ENCODE data around the gene GMIP.

GMIP gene

GRCh38 chr19:19651076-19651475 lies 7.6 kb upstream of the GMIP start:
- ATAC-seq (no peak), DNase-seq (no peak)
- Mint-ChIP-seq H3K4me3 (no peak overlapping the region), H3K27ac (no peak overlapping the region), H3K9me3 (no peaks in the 10 kb centered on the region), H3K4me1 (peaks cover 18% of the 10 kb centered on the region), H3K27me3 (no peaks in the 10 kb centered on the region)

GRCh38 chr19:19650331-19650730 lies 6.9 kb upstream of the GMIP start:
- H3K4me3 Mint-ChIP-seq: no peak overlapping the region
- ATAC-seq (no peak), DNase-seq (no peak)
- H3K9me3 Mint-ChIP-seq: no peaks in the 10 kb centered on the region
- peak overlapping the region; percentile 80 to 82 for H3K27ac Mint-ChIP-seq
- no peaks in the 10 kb centered on the region for H3K27me3 Mint-ChIP-seq
- H3K4me1 Mint-ChIP-seq: peaks cover 18% of the 10 kb centered on the region

- DNase-seq (no peak), ATAC-seq (no peak)
- Mint-ChIP-seq H3K4me3 (no peak overlapping the region), H3K27ac (no peak overlapping the region), H3K9me3 (no peaks in the 10 kb centered on the region), H3K27me3 (no peaks in the 10 kb centered on the region), H3K4me1 (peaks cover 18% of the 10 kb centered on the region)
Measured at GRCh38 chr19:19649580-19649995, 6.1 kb upstream of the GMIP start.

- DNase-seq (no peak), ATAC-seq (no peak)
- Mint-ChIP-seq H3K4me1 (peaks cover 22% of the 10 kb centered on the region), H3K9me3 (no peaks in the 10 kb centered on the region), H3K27ac (no peak overlapping the region), H3K27me3 (no peaks in the 10 kb centered on the region), H3K4me3 (no peak overlapping the region)
Measured at GRCh38 chr19:19649155-19649554, 5.7 kb upstream of the GMIP start.

- Mint-ChIP-seq H3K4me1 (peaks cover 22% of the 10 kb centered on the region), H3K4me3 (no peak overlapping the region), H3K27ac (no peak overlapping the region), H3K27me3 (no peaks in the 10 kb centered on the region), H3K9me3 (no peaks in the 10 kb centered on the region)
- ATAC-seq (no peak), DNase-seq (no peak)
Measured at GRCh38 chr19:19647037-19647835, 3.8 kb upstream of the GMIP start.

DNA sequence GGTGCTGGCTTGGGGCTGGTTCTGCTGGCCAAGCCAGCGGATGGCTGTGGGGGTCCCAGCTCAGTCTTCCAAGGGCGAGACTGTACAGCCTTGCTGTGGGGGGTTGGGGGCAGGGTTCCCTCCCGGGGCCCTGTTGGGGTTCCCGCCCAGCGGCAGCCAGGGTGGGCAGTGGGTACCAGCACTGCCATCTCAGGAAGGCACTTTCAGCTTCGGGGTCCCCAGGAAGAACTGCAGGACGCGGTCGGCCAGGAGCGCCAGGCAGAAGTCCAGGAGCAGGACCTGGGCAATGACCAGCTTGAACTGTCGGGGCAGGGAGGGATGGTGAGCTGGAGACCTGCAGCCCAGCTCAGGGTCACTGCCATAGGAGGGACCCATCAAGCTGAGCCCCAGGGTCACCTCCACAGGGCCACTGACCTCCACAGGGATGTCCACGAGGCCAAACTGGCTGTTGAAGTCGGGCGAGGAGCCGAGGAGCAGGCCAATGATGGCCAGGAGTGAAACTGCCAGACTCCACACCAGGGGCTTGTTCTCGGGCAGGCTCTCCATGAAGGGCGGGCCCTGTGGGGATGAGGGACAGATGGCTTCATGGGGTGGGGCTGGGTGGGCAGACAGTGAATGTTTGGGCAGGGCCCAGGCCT lies 1.9 kb upstream of the GMIP start:
- ATAC-seq (no peak), DNase-seq (no peak)
- no peak overlapping the region for H3K4me3 Mint-ChIP-seq
- no peaks in the 10 kb centered on the region for H3K9me3 Mint-ChIP-seq
- H3K4me1 Mint-ChIP-seq: peaks cover 26% of the 10 kb centered on the region
- H3K27me3 Mint-ChIP-seq: no peaks in the 10 kb centered on the region
- peak overlapping the region in 1 of 2 donors; percentile 59 for H3K27ac Mint-ChIP-seq

- H3K9me3 Mint-ChIP-seq: no peaks in the 10 kb centered on the region
- peak overlapping the region; percentile 99 to 100 for H3K4me3 Mint-ChIP-seq
- peaks cover 30% of the 10 kb centered on the region for H3K4me1 Mint-ChIP-seq
- no peaks in the 10 kb centered on the region for H3K27me3 Mint-ChIP-seq
- H3K27ac Mint-ChIP-seq: peak overlapping the region; percentile 96 to 99
- DNase-seq (no peak), ATAC-seq (no peak)
Measured at GRCh38 chr19:19644054-19644388, 564 bp upstream of the GMIP start.

DNA sequence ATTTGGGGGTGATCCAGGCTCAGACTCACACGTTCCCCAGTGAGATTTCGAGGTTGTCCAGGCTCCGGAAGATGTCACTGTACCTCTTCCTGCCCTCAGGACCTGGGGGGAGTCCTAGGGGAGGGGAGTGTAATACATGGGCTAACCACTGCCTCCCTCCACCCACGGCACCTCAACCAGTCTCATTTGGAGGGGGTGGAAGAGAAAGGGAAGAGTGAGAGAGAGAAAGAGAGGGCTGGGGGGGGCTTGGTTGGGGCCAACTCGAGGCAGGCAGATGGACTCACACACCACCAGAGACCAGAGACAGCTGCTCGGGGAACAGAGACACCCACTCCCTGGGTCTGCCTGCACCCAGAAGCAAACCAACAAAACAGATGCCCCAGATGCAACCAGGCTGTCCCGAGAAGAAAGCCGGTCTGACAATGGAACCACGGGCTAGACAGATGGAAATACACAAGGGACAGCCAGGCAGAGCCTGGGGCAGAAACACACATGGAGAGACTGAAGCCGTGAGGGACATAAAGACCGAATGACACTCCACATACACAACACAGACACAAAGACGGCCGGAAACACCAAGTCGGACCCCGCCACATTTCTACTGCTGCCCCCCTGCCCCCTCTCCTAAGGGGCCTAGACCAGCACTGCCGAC lies 825 bp downstream of the GMIP start:
- DNase-seq (peak in 1 of 2 donors; percentile 58), ATAC-seq (peak; percentile 63)
- Mint-ChIP-seq H3K4me3 (peak overlapping the region; percentile 99 to 100), H3K9me3 (no peaks in the 10 kb centered on the region), H3K4me1 (peaks cover 35% of the 10 kb centered on the region), H3K27ac (peak overlapping the region; percentile 96 to 99), H3K27me3 (no peaks in the 10 kb centered on the region)

DNA sequence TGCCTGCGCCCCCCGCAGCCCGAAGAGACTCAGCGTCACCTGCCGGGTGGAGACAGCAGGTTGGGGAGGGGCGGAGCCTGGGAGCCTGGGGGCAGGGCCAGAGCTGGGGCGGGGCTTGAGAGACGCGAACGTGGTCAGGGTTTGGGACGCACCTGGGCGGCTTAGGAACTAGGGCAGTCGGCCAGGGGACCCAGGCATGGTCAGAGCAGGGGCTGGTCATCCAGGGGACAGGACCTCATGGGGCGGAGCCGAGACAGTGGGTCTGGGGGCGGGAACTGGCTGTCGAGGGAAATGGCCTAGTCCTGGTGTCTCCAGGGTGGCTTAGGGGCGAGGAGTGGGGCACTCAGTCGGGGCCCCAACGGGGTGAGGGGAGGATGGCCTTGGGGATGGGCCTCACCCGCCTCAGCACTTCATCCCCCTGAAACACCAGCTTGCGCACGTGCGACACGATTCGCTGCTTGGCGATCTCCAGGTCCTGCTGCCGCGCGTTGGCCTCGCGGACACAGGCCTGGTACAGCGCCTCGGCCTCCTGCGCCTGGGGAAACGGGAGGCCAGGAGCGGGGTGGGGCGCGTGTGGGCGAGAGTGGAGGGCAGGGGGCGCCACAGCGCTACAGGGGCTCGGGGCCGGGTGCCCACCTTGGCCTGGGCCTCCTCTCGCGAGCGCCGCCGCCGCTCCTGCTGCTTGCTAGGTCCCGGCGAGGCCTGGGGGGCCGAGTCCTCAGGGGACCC lies 5.8 kb downstream of the GMIP start:
- DNase-seq (no peak), ATAC-seq (peak; percentile 29)
- Mint-ChIP-seq H3K27me3 (no peaks in the 10 kb centered on the region), H3K4me1 (peaks cover 58% of the 10 kb centered on the region), H3K27ac (peak overlapping the region in 1 of 2 donors; percentile 57), H3K9me3 (no peaks in the 10 kb centered on the region), H3K4me3 (no peak overlapping the region)

GRCh38 chr19:19637186-19637522 lies 6.3 kb downstream of the GMIP start:
- no peaks in the 10 kb centered on the region for H3K27me3 Mint-ChIP-seq
- H3K27ac Mint-ChIP-seq: no peak overlapping the region
- no peaks in the 10 kb centered on the region for H3K9me3 Mint-ChIP-seq
- no peak for ATAC-seq
- no peak for DNase-seq
- H3K4me1 Mint-ChIP-seq: peaks cover 54% of the 10 kb centered on the region
- no peak overlapping the region for H3K4me3 Mint-ChIP-seq

- Mint-ChIP-seq H3K9me3 (no peaks in the 10 kb centered on the region), H3K4me3 (no peak overlapping the region), H3K27ac (peak overlapping the region in 1 of 2 donors; percentile 12), H3K4me1 (peaks cover 50% of the 10 kb centered on the region), H3K27me3 (no peaks in the 10 kb centered on the region)
- DNase-seq (no peak), ATAC-seq (no peak)
Measured at GRCh38 chr19:19636573-19637185, 6.8 kb downstream of the GMIP start.

DNA sequence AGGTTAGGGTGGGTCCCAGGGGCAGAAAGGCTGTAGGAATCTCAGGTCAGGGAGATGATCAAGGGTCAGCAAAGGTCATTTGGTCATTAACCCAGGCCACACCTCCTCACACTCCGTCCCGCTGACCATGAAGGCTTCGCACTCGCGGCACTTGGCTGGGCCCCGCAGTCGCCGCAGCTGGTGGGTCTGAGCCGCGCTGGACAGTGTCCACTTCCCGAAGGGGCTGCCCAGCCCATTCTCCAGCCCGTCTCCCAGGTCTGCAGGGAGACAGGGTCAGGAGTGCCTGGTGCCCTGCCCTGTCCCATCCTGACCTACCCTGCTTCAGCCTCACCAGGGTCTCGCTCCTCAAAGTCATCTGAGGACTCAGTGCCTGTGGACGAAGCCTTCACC lies 8.1 kb downstream of the GMIP start:
- no peaks in the 10 kb centered on the region for H3K9me3 Mint-ChIP-seq
- no peaks in the 10 kb centered on the region for H3K27me3 Mint-ChIP-seq
- H3K27ac Mint-ChIP-seq: no peak overlapping the region
- no peak for DNase-seq
- ATAC-seq: no peak
- no peak overlapping the region for H3K4me3 Mint-ChIP-seq
- H3K4me1 Mint-ChIP-seq: peaks cover 46% of the 10 kb centered on the region

DNA sequence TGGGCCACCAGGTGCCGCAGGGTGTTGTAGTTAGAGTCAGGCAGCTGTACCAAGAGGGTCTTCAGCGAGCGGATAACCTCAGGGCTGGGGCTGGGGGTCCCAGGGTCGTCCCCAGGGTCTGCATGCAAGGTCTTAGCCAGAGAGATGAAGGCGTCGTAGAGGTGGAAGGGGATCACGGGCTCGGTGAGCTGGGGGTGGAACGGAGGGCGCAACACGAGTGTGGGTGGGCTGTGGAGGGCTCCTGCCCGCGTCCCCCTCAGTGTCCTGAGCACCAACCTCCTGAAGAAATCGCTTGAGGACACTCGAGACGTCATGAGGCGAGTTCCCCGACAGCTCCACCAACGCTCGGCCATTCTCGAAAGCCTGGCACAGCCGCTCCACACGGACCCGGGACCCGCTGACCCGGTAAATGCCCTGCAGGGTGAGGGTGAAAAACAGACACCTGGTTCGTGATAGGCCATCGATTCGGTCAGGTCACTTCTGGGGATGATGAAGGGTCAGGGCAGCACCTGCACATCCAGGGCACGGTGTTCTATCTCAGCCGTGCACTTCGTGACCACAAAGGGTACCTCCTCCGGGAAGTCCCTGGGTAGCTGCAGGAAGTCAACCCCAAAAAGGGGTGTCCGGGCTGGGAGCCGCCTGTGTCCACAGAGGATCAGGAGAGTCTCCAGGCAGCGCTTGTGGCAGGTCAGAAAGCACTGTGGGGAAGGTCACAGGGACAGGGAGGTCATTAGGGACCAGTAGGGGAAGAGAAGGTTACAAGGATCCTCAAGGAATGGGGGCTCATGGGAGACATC lies 8.7 kb downstream of the GMIP start:
- Mint-ChIP-seq H3K27me3 (no peaks in the 10 kb centered on the region), H3K27ac (no peak overlapping the region), H3K9me3 (no peaks in the 10 kb centered on the region), H3K4me3 (peak overlapping the region in 1 of 2 donors; percentile 31), H3K4me1 (peaks cover 40% of the 10 kb centered on the region)
- no peak for DNase-seq
- no peak for ATAC-seq

DNA sequence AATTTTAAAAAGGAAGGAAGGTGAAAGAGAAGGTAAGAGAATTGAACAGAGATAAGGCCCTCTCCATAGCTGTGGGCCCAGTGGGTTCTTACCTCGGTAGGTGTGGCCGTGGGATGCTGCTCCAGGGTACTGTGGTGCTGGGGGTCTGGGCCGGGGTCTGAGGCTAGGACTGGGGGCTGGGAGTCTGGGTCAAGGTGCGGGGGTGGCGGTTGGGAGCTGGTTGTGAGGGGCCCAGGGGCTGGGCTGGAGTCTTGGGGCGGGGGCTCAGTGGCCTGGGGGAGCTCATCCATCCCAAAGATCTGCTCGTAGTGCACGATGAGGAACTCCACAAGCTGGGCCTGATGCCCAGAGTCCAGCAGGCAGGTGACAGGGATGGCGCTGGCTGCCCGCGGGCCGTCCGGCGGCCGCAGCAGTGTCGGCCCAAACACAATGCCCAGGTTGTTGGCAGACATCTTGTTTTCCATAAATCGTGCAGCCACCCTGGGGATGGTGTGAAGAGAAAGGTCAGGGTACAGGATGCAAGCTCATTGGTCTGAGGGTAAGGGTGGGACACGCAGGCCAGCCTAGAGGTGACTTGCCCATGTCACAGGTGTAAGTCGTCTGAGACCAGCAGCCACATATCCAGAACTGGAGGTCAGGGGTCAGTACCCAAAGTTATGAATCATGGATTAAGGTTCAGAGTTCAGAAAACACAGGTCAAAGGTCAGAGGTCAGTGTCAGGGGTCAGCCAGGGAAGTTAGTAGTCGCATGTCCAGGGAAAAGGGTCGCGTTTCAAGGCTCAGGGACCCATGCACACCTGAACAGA lies 9.5 kb downstream of the GMIP start:
- peaks cover 42% of the 10 kb centered on the region for H3K4me1 Mint-ChIP-seq
- DNase-seq (no peak), ATAC-seq (no peak)
- peak overlapping the region in 1 of 2 donors; percentile 31 for H3K4me3 Mint-ChIP-seq
- no peak overlapping the region for H3K27ac Mint-ChIP-seq
- H3K9me3 Mint-ChIP-seq: no peaks in the 10 kb centered on the region
- no peaks in the 10 kb centered on the region for H3K27me3 Mint-ChIP-seq

All from stimulated activated naive CD8-positive, alpha-beta T cell treated with anti-CD3 and anti-CD28 coated beads, Interleukin-15, amount 100 ng/mL, for 72 hours (primary cell).